ENCODE results near the gene CRK. TPM values are rescaled to one million over a fixed set of nuclear protein-coding genes. Genes with fewer than 3 reads are reported as not detected.
A peak's percentile ranks its signal among the peaks of the same experiment; 100 is the strongest.
"Not testable (repeated sequence)": the region's sequence is repeated elsewhere in the genome, so short reads cannot be mapped to it uniquely, and the experiment has no call there.

The CRK gene
- total RNA-seq, 1 experiment from 2014 or later, result 57.9 TPM

DNA sequence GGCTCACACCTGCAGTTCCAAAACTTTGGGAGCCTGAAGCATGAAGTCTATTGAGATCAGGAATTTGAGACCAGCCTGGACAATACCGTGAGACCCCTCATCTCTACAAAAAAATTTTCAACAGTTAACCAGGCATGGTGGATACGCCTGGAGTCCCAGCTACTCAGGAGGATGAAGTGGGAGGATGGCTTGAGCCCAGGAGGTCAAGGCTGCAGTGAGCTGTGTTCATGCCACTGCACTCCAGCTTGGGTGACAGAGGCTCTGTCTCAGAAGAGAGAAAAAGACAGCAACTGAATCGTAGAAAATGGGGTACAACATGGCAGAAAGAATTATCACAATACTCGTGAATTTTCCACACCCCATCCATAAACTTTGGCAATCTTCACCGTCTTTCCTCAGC, 3.2 kb downstream of the CRK start:
- H3K4me1 ChIP-seq (replicated peaks; ENCODE audit: insufficient read depth), result peaks cover 14% of the 10 kb centered on the region
- H3K9me2 ChIP-seq (ENCODE audit: insufficient read depth), result no peaks in the 10 kb centered on the region
- no peak overlapping the region for H3K27ac ChIP-seq
- H3K36me3 ChIP-seq (ENCODE audit: low read depth), result 0 out of 2 replicates have a peak, but pooled peaks cover 7% of the 10 kb centered on the region
- no peaks in the 10 kb centered on the region for H3K9me3 ChIP-seq (ENCODE audit: insufficient read depth, low read depth)
- no TSS peak for BruUV-seq (replicated peaks)
- intact Hi-C loops (cut with micrococcal nuclease; ENCODE audit: unreplicated experiment), result loop anchor here (10.0 kb wide), 1 partner anchor 58 kb away; no protein-coding TSS in a partner anchor
- CTCF ChIA-PET, result no interaction called here
- H3K79me2 ChIP-seq (ENCODE audit: low read depth), result peaks cover 81% of the 10 kb centered on the region
- TF ChIP-seq, protein P1, sequence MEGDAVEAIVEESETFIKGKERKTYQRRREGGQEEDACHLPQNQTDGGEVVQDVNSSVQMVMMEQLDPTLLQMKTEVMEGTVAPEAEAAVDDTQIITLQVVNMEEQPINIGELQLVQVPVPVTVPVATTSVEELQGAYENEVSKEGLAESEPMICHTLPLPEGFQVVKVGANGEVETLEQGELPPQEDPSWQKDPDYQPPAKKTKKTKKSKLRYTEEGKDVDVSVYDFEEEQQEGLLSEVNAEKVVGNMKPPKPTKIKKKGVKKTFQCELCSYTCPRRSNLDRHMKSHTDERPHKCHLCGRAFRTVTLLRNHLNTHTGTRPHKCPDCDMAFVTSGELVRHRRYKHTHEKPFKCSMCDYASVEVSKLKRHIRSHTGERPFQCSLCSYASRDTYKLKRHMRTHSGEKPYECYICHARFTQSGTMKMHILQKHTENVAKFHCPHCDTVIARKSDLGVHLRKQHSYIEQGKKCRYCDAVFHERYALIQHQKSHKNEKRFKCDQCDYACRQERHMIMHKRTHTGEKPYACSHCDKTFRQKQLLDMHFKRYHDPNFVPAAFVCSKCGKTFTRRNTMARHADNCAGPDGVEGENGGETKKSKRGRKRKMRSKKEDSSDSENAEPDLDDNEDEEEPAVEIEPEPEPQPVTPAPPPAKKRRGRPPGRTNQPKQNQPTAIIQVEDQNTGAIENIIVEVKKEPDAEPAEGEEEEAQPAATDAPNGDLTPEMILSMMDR (conservative IDR thresholded peaks at IDR 0.05), result no peak
- TF ChIP-seq EZH2 (IDR thresholded peaks at IDR 0.05; ENCODE audit: low read depth), result no peak
- no peak for DNase-seq
- H3K27me3 ChIP-seq (ENCODE audit: insufficient read depth, low read depth), result no peaks in the 10 kb centered on the region
- no peak overlapping the region for H3K4me3 ChIP-seq
- H3K4me2 ChIP-seq, result no peak overlapping the region
- H3F3A ChIP-seq (ENCODE audit: insufficient read depth, low read depth), result peaks cover 31% of the 10 kb centered on the region
- POLR2A ChIA-PET (ENCODE audit: unreplicated experiment), result interaction anchor here (0.6 kb wide), 1 partner anchor 35 kb away, joined by 4 read pairs; no protein-coding TSS in a partner anchor
- no peak overlapping the region for H2AFZ ChIP-seq
- H4K20me1 ChIP-seq (ENCODE audit: insufficient read depth), result peaks cover 73% of the 10 kb centered on the region

DNA sequence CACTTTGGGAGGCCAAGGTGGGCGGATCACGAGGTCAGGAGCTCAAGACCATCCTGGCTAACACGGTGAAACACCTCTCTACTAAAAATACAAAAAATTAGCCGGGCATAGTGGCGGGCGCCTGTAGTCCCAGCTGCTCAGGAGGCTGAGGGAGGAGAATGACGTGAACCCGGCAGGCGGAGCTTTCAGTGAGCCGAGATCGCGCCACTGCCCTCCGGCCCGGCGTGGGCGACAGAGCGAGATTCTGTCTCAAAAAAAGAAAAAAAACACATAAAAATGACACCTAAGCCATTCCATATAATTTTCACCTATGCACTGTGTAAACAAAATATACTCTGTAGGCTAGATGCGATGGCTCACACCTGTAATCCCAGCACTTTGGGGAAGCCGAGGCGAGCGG, 5.8 kb downstream of the CRK start:
- not testable (repeated sequence) for BruUV-seq (replicated peaks)
- POLR2A ChIA-PET (ENCODE audit: unreplicated experiment), result interaction anchor here (0.6 to 0.7 kb wide), 2 partner anchors 57 to 81 kb away, joined by 3 read pairs; no protein-coding TSS in a partner anchor

DNA sequence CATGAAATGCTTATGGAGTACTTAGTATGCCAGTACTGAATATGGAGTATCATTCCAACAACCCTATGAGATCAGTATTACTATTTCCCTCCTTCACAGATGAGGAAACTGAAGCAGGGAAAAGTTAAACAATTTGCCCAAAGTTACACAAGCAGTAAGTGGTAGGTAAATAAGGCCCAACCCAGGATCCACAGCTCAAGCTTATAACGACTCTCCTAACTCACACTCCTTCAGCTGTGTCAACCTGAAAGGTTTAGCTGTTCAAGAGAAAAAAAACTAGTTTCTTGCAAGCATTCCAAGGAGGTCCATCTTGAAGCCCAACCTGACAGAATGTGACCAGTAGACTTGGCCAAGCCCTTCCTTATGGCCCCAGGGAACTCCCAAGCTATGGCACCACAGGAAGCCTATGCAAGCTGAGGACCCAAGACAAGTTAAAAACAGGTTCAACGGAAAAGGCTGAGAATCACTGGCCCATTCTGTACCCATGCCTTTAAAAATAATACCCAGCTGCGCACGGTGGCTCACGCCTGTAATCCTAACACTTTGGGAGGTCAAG, 6.5 kb downstream of the CRK start:
- ChIA-PET POLR2A (ENCODE audit: unreplicated experiment) (interaction anchor here (0.6 to 0.9 kb wide), 3 partner anchors 12 to 81 kb away, joined by 3 read pairs; no protein-coding TSS in a partner anchor), CTCF (no interaction called here)
- Histone ChIP-seq H4K20me1 (ENCODE audit: insufficient read depth) (peaks cover 97% of the 10 kb centered on the region), H3K9me2 (ENCODE audit: insufficient read depth) (no peaks in the 10 kb centered on the region), H2AFZ (no peak overlapping the region), H3K4me1 (replicated peaks; ENCODE audit: insufficient read depth) (peaks cover 8% of the 10 kb centered on the region), H3K9me3 (ENCODE audit: insufficient read depth, low read depth) (no peaks in the 10 kb centered on the region), H3K27me3 (ENCODE audit: insufficient read depth, low read depth) (no peaks in the 10 kb centered on the region), H3F3A (ENCODE audit: insufficient read depth, low read depth) (peaks cover 24% of the 10 kb centered on the region), H3K4me2 (no peak overlapping the region), H3K4me3 (no peak overlapping the region), H3K36me3 (ENCODE audit: low read depth) (0 out of 2 replicates have a peak, but pooled peaks cover 7% of the 10 kb centered on the region), H3K27ac (no peak overlapping the region), H3K79me2 (ENCODE audit: low read depth) (peaks cover 100% of the 10 kb centered on the region)
- TF ChIP-seq, protein P1 (conservative IDR thresholded peaks at IDR 0.05), result no peak
- intact Hi-C loops (cut with micrococcal nuclease; ENCODE audit: unreplicated experiment), result no loop called here
- BruUV-seq (replicated peaks), result no TSS peak
- DNase-seq, result peak in 1 of 2 experiments; percentile 34

More for the DNA sequence above, 5.8 kb downstream of the CRK start:
- Histone ChIP-seq H3K4me1 (replicated peaks; ENCODE audit: insufficient read depth) (peaks cover 14% of the 10 kb centered on the region), H3F3A (ENCODE audit: insufficient read depth, low read depth) (peaks cover 24% of the 10 kb centered on the region), H3K79me2 (ENCODE audit: low read depth) (peaks cover 100% of the 10 kb centered on the region), H4K20me1 (ENCODE audit: insufficient read depth) (peaks cover 98% of the 10 kb centered on the region)
- DNase-seq; CTCF ChIA-PET; H3K36me3 ChIP-seq (ENCODE audit: low read depth); H3K27ac ChIP-seq; H3K9me3 ChIP-seq (ENCODE audit: insufficient read depth, low read depth); H3K9me2 ChIP-seq (ENCODE audit: insufficient read depth); H3K27me3 ChIP-seq (ENCODE audit: insufficient read depth, low read depth); H2AFZ ChIP-seq; H3K4me2 ChIP-seq; H3K4me3 ChIP-seq: not testable (repeated sequence)
- intact Hi-C loops (cut with micrococcal nuclease; ENCODE audit: unreplicated experiment), result loop anchor here (10.0 kb wide), 1 partner anchor 55 kb away; no protein-coding TSS in a partner anchor
